Pulmonary artery endothelial cell (primary cell): ENCODE data around the gene HUNK. TPM values are rescaled to one million over a fixed set of nuclear protein-coding genes. Genes with fewer than 3 reads are reported as not detected.

Experiments
- DNase-seq: peaks from one replicate; pipeline ENCODE4 v3.0.0-alpha.2; 2011; ENCODE audit warnings: low read depth, low spot score
- total RNA-seq: library from RNA; depleted of rRNA; stranded (reverse); fragments of >200 nt; gene quantifications from 2 replicates; pipeline ENCODE4 v1.2.3, GENCODE V29; 2014

The HUNK gene
- total RNA-seq, 1 donor from 2014 or later: not detected

GRCh38 chr21:32044205-32045180 is 171.7 kb downstream of the HUNK start:
- DNase-seq: no peak

GRCh38 chr21:32046191-32046590 is 173.4 kb downstream of the HUNK start:
- no peak for DNase-seq

- no peak for DNase-seq
Observed at GRCh38 chr21:32048353-32048752, 175.5 kb downstream of the HUNK start.

Other genes starting within 250 kb of the HUNK start
- gene SOD1, start 213.3 kb upstream of the HUNK start, total RNA-seq: 203 and 258 TPM in 2 replicates
- gene SCAF4, start 140.9 kb upstream of the HUNK start, total RNA-seq: 2.8 and 4.5 TPM in 2 replicates